Karpas-422 (cell line): ENCODE measurements around the gene ESRRB. TPM values are rescaled to one million over a fixed set of nuclear protein-coding genes. Genes with fewer than 3 reads are reported as not detected.

Source experiments
- DNase-seq: peaks from one replicate; pipeline ENCODE4 v3.0.0-alpha.2; 2015
- H2AFZ ChIP-seq: fragments of 200-600 bp; sonication (generic); 2 replicates; pipeline ENCODE4 v1.6.1; 2014; ENCODE audit warnings: antibody characterized with exemption, low read length, mixed read lengths
- H3K27ac ChIP-seq: fragments of 200-600 bp; sonication (generic); 2 replicates; pipeline ENCODE4 v1.5.1; 2014; ENCODE audit warnings: mild to moderate bottlenecking, low read length, moderate library complexity
- H3K27me3 ChIP-seq: fragments of 200-600 bp; sonication (generic); 2 replicates; pipeline ENCODE4 v1.6.1; 2014; ENCODE audit warnings: low read length, mixed read lengths
- H3K36me3 ChIP-seq: fragments of 200-600 bp; sonication (generic); 2 replicates; pipeline ENCODE4 v1.6.1; 2014; ENCODE audit warnings: low read length, mixed read lengths; ENCODE audit not compliant: insufficient read depth
- H3K4me1 ChIP-seq: fragments of 200-600 bp; sonication (generic); 2 replicates; pipeline ENCODE4 v1.6.1; 2014; ENCODE audit warnings: mild to moderate bottlenecking, low read length, mixed read lengths
- H3K4me2 ChIP-seq: fragments of 200-600 bp; sonication (generic); 2 replicates; pipeline ENCODE4 v1.6.1; 2014; ENCODE audit warnings: low read length, low read depth, mild to moderate bottlenecking; ENCODE audit not compliant: poor library complexity, severe bottlenecking
- H3K4me3 ChIP-seq: fragments of 200-600 bp; sonication (generic); 2 replicates; pipeline ENCODE4 v1.5.1; 2014; ENCODE audit warnings: mild to moderate bottlenecking, antibody characterized with exemption, low read length, mixed read lengths
- H3K79me2 ChIP-seq: fragments of 200-600 bp; sonication (generic); 2 replicates; pipeline ENCODE4 v1.6.1; 2014; ENCODE audit warnings: mild to moderate bottlenecking, low read length, mixed read lengths
- H3K9ac ChIP-seq: fragments of 200-600 bp; sonication (generic); 2 replicates; pipeline ENCODE4 v1.6.0; 2014; ENCODE audit warnings: low read length
- H3K9me2 ChIP-seq: fragments of 200-600 bp; sonication (generic), shearing (Covaris generic); replicated peaks from 2 replicates; pipeline ENCODE4 v1.6.0; 2014; ENCODE audit warnings: mild to moderate bottlenecking, low read length, moderate library complexity; ENCODE audit not compliant: insufficient read depth
- H3K9me3 ChIP-seq: fragments of 300-700, 200-600 bp; sonication (generic); 2 replicates; pipeline ENCODE4 v1.6.1; 2014; ENCODE audit warnings: low read length, mixed read lengths
- H4K20me1 ChIP-seq: fragments of 200-600 bp; sonication (generic); 2 replicates; pipeline ENCODE4 v1.6.1; 2014; ENCODE audit warnings: mild to moderate bottlenecking, antibody characterized with exemption, low read length, low read depth; ENCODE audit not compliant: insufficient read depth
- total RNA-seq: library from RNA; depleted of rRNA; stranded (reverse); fragments of >200 nt; shearing (Covaris generic); gene quantifications from 2 replicates; pipeline ENCODE4 v1.2.3, GENCODE V29; 2014; ENCODE audit warnings: low replicate concordance

The ESRRB gene
- total RNA-seq, 1 experiment from 2014 or later: not detected

DNA sequence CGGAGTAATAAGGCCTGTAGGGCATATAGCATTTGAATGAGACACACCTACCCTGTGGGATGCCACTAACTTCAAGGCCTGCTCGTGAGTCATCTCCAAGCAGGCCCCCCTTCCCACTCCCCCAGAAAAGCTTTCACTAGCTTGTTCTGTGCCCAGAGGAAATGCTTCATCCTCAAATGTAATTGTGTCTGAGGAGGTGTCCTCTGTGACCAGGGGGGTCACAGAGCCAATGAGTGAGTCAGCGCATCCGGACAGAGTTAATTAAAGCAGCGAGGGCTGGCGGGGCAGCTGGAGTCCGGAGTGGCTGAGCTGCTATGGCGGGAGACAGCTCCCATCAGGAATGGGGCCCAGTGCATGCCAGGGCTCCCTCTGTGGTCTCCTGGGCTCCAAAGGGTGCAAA, 27.0 kb upstream of the ESRRB start:
- Histone ChIP-seq H3K9ac (no peak overlapping the region), H2AFZ (no peak overlapping the region), H3K79me2 (no peaks in the 10 kb centered on the region), H3K27me3 (no peaks in the 10 kb centered on the region), H3K4me3 (no peak overlapping the region), H3K4me1 (no peaks in the 10 kb centered on the region; the same call in 1 of the 2 replicates), H3K36me3 (no peaks in the 10 kb centered on the region), H4K20me1 (peaks cover 5% of the 10 kb centered on the region; the same call in 1 of the 2 replicates), H3K9me3 (no peaks in the 10 kb centered on the region), H3K9me2 (no peaks in the 10 kb centered on the region), H3K4me2 (no peak overlapping the region), H3K27ac (no peak overlapping the region)
- DNase-seq: no peak

DNA sequence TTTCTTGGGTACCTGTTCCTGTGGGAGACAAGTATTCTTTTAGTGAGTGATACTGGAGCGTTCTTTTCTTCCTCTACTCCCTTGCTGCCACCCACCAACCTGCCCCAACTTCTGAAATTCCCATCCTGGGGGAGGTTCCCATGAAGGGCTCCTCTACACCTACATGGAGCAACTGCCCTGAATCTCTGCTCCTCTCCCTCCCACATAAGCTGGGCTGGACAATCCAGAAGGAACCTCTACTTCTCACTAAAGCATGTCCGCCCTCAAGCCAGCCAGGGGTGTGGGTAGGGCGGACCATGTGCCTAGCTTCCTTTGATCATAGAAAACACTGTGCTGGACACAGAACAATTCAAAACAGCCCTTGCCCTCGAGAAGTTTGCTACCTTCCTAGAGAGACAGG, 25.9 kb upstream of the ESRRB start:
- Histone ChIP-seq H3K4me2 (no peak overlapping the region), H3K27me3 (no peaks in the 10 kb centered on the region), H3K4me1 (no peaks in the 10 kb centered on the region; the same call in 1 of the 2 replicates), H3K9me3 (no peaks in the 10 kb centered on the region), H3K79me2 (no peaks in the 10 kb centered on the region), H2AFZ (no peak overlapping the region), H3K27ac (no peak overlapping the region), H3K36me3 (no peaks in the 10 kb centered on the region), H3K4me3 (no peak overlapping the region), H3K9me2 (no peaks in the 10 kb centered on the region), H4K20me1 (peaks cover 5% of the 10 kb centered on the region; the same call in 1 of the 2 replicates), H3K9ac (no peak overlapping the region)
- DNase-seq: no peak

DNA sequence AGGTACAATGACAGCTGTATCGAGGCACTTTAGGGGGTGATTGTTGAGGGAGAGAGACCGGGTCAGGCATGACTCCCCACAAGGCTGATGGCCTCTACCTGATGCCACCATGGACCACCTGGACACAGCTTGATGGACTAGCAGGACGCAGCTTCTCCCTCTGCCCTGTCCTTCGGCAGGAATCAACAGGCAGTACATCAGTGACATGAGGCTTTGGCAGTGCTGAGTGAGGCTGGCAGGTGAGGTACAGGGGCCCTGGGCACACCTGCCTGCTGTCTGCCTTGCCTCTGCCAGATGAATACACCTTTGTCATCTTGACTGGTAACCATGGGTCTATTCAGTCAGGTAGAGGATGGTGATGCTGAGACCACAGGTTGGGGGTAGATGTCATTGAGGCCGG, 25.3 kb upstream of the ESRRB start:
- Histone ChIP-seq H3K4me3 (no peak overlapping the region), H3K4me1 (no peaks in the 10 kb centered on the region; the same call in 1 of the 2 replicates), H4K20me1 (peaks cover 5% of the 10 kb centered on the region; the same call in 1 of the 2 replicates), H2AFZ (no peak overlapping the region), H3K79me2 (no peaks in the 10 kb centered on the region), H3K27ac (no peak overlapping the region), H3K9ac (no peak overlapping the region), H3K4me2 (no peak overlapping the region), H3K36me3 (no peaks in the 10 kb centered on the region), H3K9me2 (no peaks in the 10 kb centered on the region), H3K27me3 (no peaks in the 10 kb centered on the region), H3K9me3 (no peaks in the 10 kb centered on the region)
- no peak for DNase-seq

DNA sequence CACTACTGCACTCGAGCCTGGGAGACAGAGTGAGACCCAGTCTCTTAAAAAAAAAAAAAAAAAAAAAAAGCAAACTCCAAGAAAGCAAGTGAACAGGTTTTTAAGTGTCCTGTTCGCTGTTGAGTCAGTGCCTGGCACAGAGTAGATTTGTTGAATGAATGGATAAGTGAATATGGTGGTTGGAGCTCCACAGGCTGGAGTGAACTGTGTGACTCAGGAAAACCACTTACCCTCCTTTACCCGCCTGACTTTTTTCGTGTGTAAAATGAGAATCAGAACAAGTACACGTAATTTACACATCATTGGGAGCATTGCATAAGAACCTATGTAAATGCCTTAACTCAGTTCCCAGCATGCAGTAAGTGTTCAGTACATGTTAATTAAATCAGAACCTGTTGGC, 24.0 kb upstream of the ESRRB start:
- H3K9me3 ChIP-seq: no peaks in the 10 kb centered on the region
- H3K27ac ChIP-seq: no peak overlapping the region
- H2AFZ ChIP-seq: no peak overlapping the region
- no peak for DNase-seq
- no peaks in the 10 kb centered on the region; the same call in 1 of the 2 replicates for H3K4me1 ChIP-seq
- H4K20me1 ChIP-seq: peaks cover 5% of the 10 kb centered on the region; the same call in 1 of the 2 replicates
- no peak overlapping the region for H3K4me2 ChIP-seq
- no peak overlapping the region for H3K4me3 ChIP-seq
- H3K36me3 ChIP-seq: no peaks in the 10 kb centered on the region
- no peak overlapping the region for H3K9ac ChIP-seq
- H3K27me3 ChIP-seq: no peaks in the 10 kb centered on the region
- H3K79me2 ChIP-seq: no peaks in the 10 kb centered on the region
- H3K9me2 ChIP-seq: no peaks in the 10 kb centered on the region

DNA sequence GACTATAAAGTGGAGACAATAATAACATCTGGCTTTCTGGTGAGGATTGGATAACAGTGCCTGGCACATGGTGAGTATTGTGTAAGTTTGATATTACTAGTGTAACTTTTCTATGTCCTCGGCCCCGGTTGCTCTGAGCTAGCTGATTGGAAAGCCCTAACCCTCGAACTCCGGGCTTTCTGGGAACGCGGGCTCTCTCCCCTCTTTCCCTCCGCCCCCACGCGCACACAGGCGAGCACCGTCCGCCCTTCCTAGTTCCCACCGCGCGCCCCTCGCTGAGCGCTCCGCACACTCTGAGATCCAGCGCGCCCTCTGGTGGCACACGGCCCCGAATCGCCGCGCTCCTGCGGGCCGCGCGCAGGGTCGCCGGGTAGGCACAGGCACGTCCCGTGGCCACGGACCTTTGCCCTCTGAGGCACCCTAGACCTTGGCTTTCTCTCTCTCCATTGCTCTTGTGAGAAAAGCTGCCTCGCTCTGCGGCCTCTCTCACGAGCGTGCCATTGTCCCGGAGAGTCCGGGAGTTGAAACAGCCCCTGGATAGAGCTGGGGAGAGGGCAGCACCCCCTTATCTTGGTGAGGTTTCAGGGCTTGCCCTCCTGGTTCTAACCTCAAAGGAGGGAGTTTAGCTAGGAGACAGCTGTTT, 23.2 kb upstream of the ESRRB start:
- H3K79me2 ChIP-seq: no peaks in the 10 kb centered on the region
- H3K27me3 ChIP-seq: no peaks in the 10 kb centered on the region
- H3K9ac ChIP-seq: no peak overlapping the region
- no peaks in the 10 kb centered on the region for H3K9me3 ChIP-seq
- H3K4me3 ChIP-seq: no peak overlapping the region
- peaks cover 5% of the 10 kb centered on the region; the same call in 1 of the 2 replicates for H4K20me1 ChIP-seq
- H3K9me2 ChIP-seq: no peaks in the 10 kb centered on the region
- no peak overlapping the region for H3K4me2 ChIP-seq
- no peak overlapping the region for H2AFZ ChIP-seq
- no peak overlapping the region for H3K27ac ChIP-seq
- no peaks in the 10 kb centered on the region for H3K4me1 ChIP-seq
- peak; percentile 77 for DNase-seq
- H3K36me3 ChIP-seq: no peaks in the 10 kb centered on the region

DNA sequence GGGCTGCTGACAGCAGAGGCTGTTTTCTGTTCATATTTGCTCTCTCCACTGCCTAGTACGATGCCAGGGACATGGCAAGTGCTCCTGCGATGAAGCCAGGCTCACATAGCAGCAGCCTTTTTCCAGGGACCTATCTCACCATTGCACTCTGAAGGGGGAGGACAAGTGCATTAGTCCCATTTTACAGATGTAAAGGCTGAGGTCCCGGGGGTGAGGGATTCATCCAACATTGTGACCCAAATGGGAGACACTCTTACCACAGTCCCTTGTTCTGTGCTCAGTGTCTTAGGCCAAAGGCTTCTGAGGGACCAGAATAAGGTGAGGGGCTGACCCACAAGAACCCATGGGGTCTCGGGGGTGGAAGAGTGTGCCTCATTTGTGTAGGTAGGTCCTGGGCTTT, 21.6 kb upstream of the ESRRB start:
- Histone ChIP-seq H3K36me3 (no peaks in the 10 kb centered on the region), H3K4me1 (no peaks in the 10 kb centered on the region), H3K27me3 (no peaks in the 10 kb centered on the region), H2AFZ (no peak overlapping the region), H3K9ac (no peak overlapping the region), H3K4me3 (no peak overlapping the region), H3K27ac (no peak overlapping the region), H3K4me2 (no peak overlapping the region), H3K79me2 (no peaks in the 10 kb centered on the region), H3K9me3 (no peaks in the 10 kb centered on the region), H3K9me2 (no peaks in the 10 kb centered on the region), H4K20me1 (peaks cover 5% of the 10 kb centered on the region; the same call in 1 of the 2 replicates)
- no peak for DNase-seq

DNA sequence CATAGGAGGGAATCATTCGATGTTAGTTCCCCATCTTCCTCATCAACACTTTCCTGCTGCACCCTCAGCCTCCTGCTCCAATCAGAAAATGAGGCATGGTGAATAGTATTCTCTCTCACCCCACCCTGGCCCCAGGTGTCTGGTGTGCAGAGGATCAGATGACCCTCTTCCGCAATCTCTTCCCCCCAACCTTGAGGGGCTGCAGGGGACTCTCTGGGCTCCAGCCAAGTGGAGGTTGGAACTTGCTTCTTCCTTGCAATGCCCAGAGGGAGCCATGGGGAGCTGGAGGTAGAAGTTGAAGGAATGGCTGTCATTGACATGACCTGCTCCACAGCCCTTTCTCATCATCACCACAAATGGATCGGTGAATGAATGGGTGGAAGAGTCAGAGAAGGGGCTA, 20.2 kb upstream of the ESRRB start:
- Histone ChIP-seq H3K27ac (no peak overlapping the region), H3K4me3 (no peak overlapping the region), H3K9me2 (no peaks in the 10 kb centered on the region), H3K4me1 (no peaks in the 10 kb centered on the region), H4K20me1 (peaks cover 5% of the 10 kb centered on the region; the same call in 1 of the 2 replicates), H2AFZ (no peak overlapping the region), H3K27me3 (no peaks in the 10 kb centered on the region), H3K9me3 (no peaks in the 10 kb centered on the region), H3K79me2 (no peaks in the 10 kb centered on the region), H3K36me3 (no peaks in the 10 kb centered on the region), H3K9ac (no peak overlapping the region), H3K4me2 (no peak overlapping the region)
- DNase-seq: no peak

DNA sequence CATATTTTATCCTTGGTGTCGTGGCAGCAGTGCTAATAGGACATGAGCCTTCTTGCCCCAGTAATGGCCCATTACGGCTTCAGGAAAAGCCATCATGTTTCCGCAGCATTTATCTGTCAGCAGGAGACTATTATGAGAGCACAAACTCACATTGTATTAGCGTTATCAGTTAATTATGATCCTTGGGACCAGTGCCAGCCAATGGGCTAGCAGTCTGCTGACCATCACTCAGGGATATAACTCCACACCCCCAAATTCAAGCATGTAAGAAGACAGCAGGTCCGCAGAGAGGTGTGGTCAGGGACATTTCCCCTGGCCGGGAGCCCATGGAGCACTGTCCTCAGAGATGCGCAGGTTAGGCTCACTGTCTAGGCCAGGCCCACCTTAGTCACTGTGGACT, 4.9 kb upstream of the ESRRB start:
- no peaks in the 10 kb centered on the region for H4K20me1 ChIP-seq

More for the DNA sequence above, 4.9 kb upstream of the ESRRB start:
- Histone ChIP-seq H3K9me3 (no peaks in the 10 kb centered on the region), H3K27me3 (no peaks in the 10 kb centered on the region), H3K79me2 (no peaks in the 10 kb centered on the region), H3K9ac (no peak overlapping the region), H3K4me2 (no peak overlapping the region), H3K27ac (no peak overlapping the region), H3K4me1 (no peaks in the 10 kb centered on the region), H3K36me3 (no peaks in the 10 kb centered on the region), H3K9me2 (no peaks in the 10 kb centered on the region), H3K4me3 (no peak overlapping the region), H2AFZ (no peak overlapping the region)
- DNase-seq: no peak
